Panc1 (cell line): ENCODE results near the gene UBAP2. TPM values are rescaled to one million over a fixed set of nuclear protein-coding genes. Genes with fewer than 3 reads are reported as not detected.

ENCODE experiments used
- ATAC-seq: fragments of 200-7000 bp; cut with Tn5 transposase; 2 replicates; pipeline ENCODE4 v1.9.1; 2020; ENCODE audit warnings: mild to moderate bottlenecking, moderate library complexity
- BruUV-seq: library from RNA; stranded (reverse); fragments of 400-500 nt; replicated peaks from 2 replicates; lab custom pipeline; 2021; lab: Mats Ljungman, UMichigan
- CTCF ChIA-PET: fragments of 300-600 bp; sonication (Branson Sonifier 250); formaldehyde crosslinking; loops from one replicate; lab custom pipeline; 2022; ENCODE audit warnings: antibody characterized with exemption; lab: Charles Lee
- POLR2A ChIA-PET: fragments of 300-600 bp; sonication (Branson Sonifier 250); formaldehyde crosslinking; loops from one replicate; lab custom pipeline; 2022; ENCODE audit warnings: antibody characterized with exemption; lab: Charles Lee
- DNase-seq: peaks from one replicate; pipeline ENCODE4 v3.0.0-alpha.2; 2010; ENCODE audit warnings: low read depth, low spot score
- H3K27ac ChIP-seq: 2 replicates; pipeline ENCODE4 v1.5.1; 2011; ENCODE audit warnings: mild to moderate bottlenecking, low read length, inconsistent platforms
- H3K27me3 ChIP-seq: fragments of 200-500 bp; sonication (Bioruptor generic); 2 replicates; pipeline ENCODE4 v1.6.0; 2014; ENCODE audit warnings: low read length, inconsistent platforms; ENCODE audit not compliant: control insufficient read depth, insufficient read depth
- H3K36me3 ChIP-seq: fragments of 200-500 bp; sonication (Bioruptor generic); 2 replicates; pipeline ENCODE4 v1.5.1; 2014; ENCODE audit warnings: inconsistent platforms, mild to moderate bottlenecking, low read length, moderate library complexity; ENCODE audit not compliant: control insufficient read depth, insufficient read depth
- H3K4me1 ChIP-seq: 2 replicates; pipeline ENCODE4 v1.5.1; 2011; ENCODE audit warnings: inconsistent platforms, mild to moderate bottlenecking, low read length, moderate library complexity; ENCODE audit not compliant: control insufficient read depth, insufficient read depth
- H3K4me3 ChIP-seq, 2 experiments: 2 replicates each; pipeline ENCODE4 v1.5.1; 2011 to 2012; ENCODE audit warnings: low read depth in 2 of 2, low read length in 2 of 2, mild to moderate bottlenecking in 2 of 2, inconsistent platforms in 1 of 2, moderate library complexity in 1 of 2
- H3K9me3 ChIP-seq: fragments of 200-500 bp; sonication (Bioruptor generic); 2 replicates; pipeline ENCODE4 v1.5.1; 2014; ENCODE audit warnings: low read depth, mild to moderate bottlenecking, inconsistent platforms, low read length, moderate library complexity; ENCODE audit not compliant: control insufficient read depth, insufficient read depth
- CTCF ChIP-seq: fragments of 450-650 bp; IDR thresholded peaks from 2 replicates; pipeline ENCODE4 v1.5.1; 2017; ENCODE audit warnings: mild to moderate bottlenecking
- POLR2AphosphoS5 ChIP-seq: IDR thresholded peaks from 2 replicates; pipeline ENCODE4 v1.6.1; 2012; ENCODE audit warnings: mild to moderate bottlenecking, low read depth, low read length, moderate library complexity
- REST ChIP-seq, 2 experiments: IDR thresholded peaks; 2 replicates each; pipeline ENCODE4 v1.6.1; 2011 to 2012; ENCODE audit warnings: low read depth in 2 of 2, control low read depth in 1 of 2, low read length in 1 of 2, mild to moderate bottlenecking in 1 of 2, moderate library complexity in 1 of 2; ENCODE audit not compliant: insufficient read depth in 1 of 2
- SIN3A ChIP-seq: IDR thresholded peaks from 2 replicates; pipeline ENCODE4 v1.6.1; 2012; ENCODE audit warnings: low read depth, mild to moderate bottlenecking, low read length, moderate library complexity, borderline replicate concordance; ENCODE audit not compliant: insufficient read depth
- TCF7L2 ChIP-seq: IDR thresholded peaks from 2 replicates; pipeline ENCODE4 v1.6.1; 2011; ENCODE audit warnings: mild to moderate bottlenecking, low read depth, low read length, inconsistent platforms
- in situ Hi-C: cut with HindIII; loops from 2 replicates; pipeline ENCODE4 v1.10.0; 2016; ENCODE audit warnings: low sequenced_read_pairs, low pct_unique_long_range_greater_than_20kb
- intact Hi-C: fragments of 100-400 bp; cut with micrococcal nuclease; formaldehyde crosslinking; loops from one replicate; pipeline ENCODE4 v1.10.0; 2022; ENCODE audit not compliant: unreplicated experiment
- total RNA-seq: library from RNA; stranded (reverse); gene quantifications from one replicate; pipeline ENCODE4 v1.2.1, GENCODE V29; 2021; ENCODE audit not compliant: unreplicated experiment

UBAP2 gene
- total RNA-seq, 1 experiment from 2014 or later: 94.6 TPM

DNA sequence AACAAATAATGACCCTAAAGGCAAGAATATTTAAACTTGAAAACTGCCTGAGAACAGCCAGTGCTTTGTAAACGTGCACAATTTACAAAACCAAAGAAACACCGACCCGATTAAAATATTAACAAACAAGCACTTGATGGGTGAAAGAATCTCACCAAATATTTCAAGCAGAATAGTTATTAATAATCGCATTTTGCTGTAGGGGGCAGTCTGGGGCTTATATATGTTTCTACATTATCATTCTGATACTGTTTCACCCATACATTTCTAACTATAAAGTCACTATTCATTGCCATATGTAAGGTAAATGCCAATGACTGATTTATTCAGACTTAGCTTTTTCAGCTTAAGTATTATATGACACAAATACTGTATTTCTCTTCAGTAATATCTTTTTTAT is 37.7 kb downstream of the UBAP2 start:
- CTCF ChIA-PET: no interaction called here
- no peak for TF ChIP-seq SIN3A
- DNase-seq (no peak), ATAC-seq (no peak)
- H3K4me3 ChIP-seq: no peak overlapping the region
- intact Hi-C loops: no loop called here
- no peaks in the 10 kb centered on the region for H3K27me3 ChIP-seq
- H3K4me1 ChIP-seq: no peaks in the 10 kb centered on the region
- in situ Hi-C loops: no loop called here
- H3K36me3 ChIP-seq: peaks cover 16% of the 10 kb centered on the region; the same call in 1 of the 2 replicates
- BruUV-seq: no TSS peak
- H3K27ac ChIP-seq: no peak overlapping the region
- POLR2A ChIA-PET: no interaction called here
- H3K9me3 ChIP-seq: no peaks in the 10 kb centered on the region

DNA sequence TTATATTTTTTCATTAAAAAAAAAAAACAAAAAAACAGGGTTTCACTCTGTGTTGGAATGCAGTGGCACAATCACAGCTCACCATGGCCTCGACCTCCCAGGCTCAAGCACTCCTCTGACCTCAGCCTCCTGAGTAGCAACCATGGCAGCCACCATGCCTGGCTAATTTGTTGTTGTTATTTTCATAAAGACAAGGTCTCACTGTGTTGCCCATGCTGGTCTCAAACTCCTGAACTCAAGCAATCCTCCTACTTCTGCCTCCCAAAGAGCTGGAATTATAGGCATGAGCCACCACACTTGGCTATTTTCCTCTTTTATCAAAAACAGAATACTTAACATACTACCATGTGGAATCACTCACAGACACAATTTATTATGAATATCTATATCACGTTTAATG is 46.7 kb downstream of the UBAP2 start:
- Histone ChIP-seq H3K27me3 (no peaks in the 10 kb centered on the region), H3K4me1 (no peaks in the 10 kb centered on the region), H3K36me3 (peaks cover 24% of the 10 kb centered on the region), H3K27ac (no peak overlapping the region), H3K4me3 (no peak overlapping the region), H3K9me3 (no peaks in the 10 kb centered on the region)
- no peak; the same call in 1 of the 2 replicates for ATAC-seq
- DNase-seq: no peak
- BruUV-seq: no TSS peak
- TF ChIP-seq TCF7L2: no peak
- intact Hi-C loops (no loop called here), in situ Hi-C loops (no loop called here)
- CTCF ChIA-PET: interaction anchor here (0.7 to 0.8 kb wide), 2 partner anchors 10 to 250 kb away, joined by 5 to 6 read pairs; no protein-coding TSS in a partner anchor
- POLR2A ChIA-PET: interaction anchor here (0.6 kb wide), 1 partner anchor 47 kb away, joined by 6 read pairs; the partner anchor contains the start of gene UBAP2

- no peaks in the 10 kb centered on the region for H3K27me3 ChIP-seq
- intact Hi-C loops: no loop called here
- no peak for TF ChIP-seq POLR2AphosphoS5
- TF ChIP-seq CTCF: no peak
- no peak for TF ChIP-seq SIN3A
- no peak for TF ChIP-seq TCF7L2
- TF ChIP-seq REST (IDR thresholded peaks at IDR 0.05; ENCODE audit: insufficient read depth in 1 of 2, low read depth in 2 of 2, low read length in 1 of 2): no peak
- H3K9me3 ChIP-seq: no peaks in the 10 kb centered on the region
- ATAC-seq (no peak), DNase-seq (no peak)
- POLR2A ChIA-PET: interaction anchor here (0.6 kb wide), 1 partner anchor 47 kb away, joined by 6 read pairs; the partner anchor contains the start of gene UBAP2
- H3K36me3 ChIP-seq: peaks cover 28% of the 10 kb centered on the region
- H3K4me3 ChIP-seq: no peak overlapping the region
- H3K27ac ChIP-seq: no peak overlapping the region
- in situ Hi-C loops: no loop called here
- BruUV-seq: no TSS peak
- no peaks in the 10 kb centered on the region for H3K4me1 ChIP-seq
- CTCF ChIA-PET: no interaction called here
Observed at GRCh38 chr9:34001298-34001697, 47.4 kb downstream of the UBAP2 start.
